DND-41 (cell line): ENCODE data around the gene GPI.

ENCODE experiments used
- EZH2 ChIP-seq: IDR thresholded peaks from 3 replicates; pipeline ENCODE4 v1.6.1; 2012; ENCODE audit warnings: borderline replicate concordance, low read depth, mild to moderate bottlenecking, moderate library complexity, low read length, inconsistent platforms; ENCODE audit not compliant: severe bottlenecking
- TF ChIP-seq, protein P1 (sequence below): IDR thresholded peaks from 2 replicates; pipeline ENCODE4 v1.5.1; 2012; ENCODE audit warnings: borderline replicate concordance, low read length, moderate library complexity, mild to moderate bottlenecking; ENCODE audit not compliant: poor library complexity, severe bottlenecking; ENCODE audit errors: extremely low read depth

DNA sequence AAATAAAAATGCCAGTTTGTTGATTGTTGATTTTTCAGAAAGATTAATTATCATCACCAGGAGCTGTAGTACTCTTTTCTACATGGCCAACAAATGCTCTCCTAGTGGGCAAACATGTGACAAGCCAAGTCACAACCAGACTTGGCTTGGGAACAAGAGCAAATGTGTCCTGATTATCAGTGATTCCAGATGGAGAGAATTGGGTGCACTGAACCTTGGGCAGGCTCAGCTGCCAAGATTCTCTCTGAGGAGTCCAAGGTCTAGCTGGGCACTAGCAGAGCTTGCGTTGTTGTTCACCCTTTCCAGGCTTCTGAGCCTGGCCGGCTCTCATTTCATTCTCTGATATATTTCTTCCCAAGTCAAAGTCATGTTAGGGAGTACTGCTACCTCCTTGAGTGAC is 27.3 kb upstream of the GPI start:
- TF ChIP-seq, protein P1, sequence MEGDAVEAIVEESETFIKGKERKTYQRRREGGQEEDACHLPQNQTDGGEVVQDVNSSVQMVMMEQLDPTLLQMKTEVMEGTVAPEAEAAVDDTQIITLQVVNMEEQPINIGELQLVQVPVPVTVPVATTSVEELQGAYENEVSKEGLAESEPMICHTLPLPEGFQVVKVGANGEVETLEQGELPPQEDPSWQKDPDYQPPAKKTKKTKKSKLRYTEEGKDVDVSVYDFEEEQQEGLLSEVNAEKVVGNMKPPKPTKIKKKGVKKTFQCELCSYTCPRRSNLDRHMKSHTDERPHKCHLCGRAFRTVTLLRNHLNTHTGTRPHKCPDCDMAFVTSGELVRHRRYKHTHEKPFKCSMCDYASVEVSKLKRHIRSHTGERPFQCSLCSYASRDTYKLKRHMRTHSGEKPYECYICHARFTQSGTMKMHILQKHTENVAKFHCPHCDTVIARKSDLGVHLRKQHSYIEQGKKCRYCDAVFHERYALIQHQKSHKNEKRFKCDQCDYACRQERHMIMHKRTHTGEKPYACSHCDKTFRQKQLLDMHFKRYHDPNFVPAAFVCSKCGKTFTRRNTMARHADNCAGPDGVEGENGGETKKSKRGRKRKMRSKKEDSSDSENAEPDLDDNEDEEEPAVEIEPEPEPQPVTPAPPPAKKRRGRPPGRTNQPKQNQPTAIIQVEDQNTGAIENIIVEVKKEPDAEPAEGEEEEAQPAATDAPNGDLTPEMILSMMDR: no peak
- no peak for TF ChIP-seq EZH2
